Ascending aorta (tissue), 2 donors: Measurements from ENCODE around the gene STK36. TPM values are rescaled to one million over a fixed set of nuclear protein-coding genes. Genes with fewer than 3 reads are reported as not detected.

Source experiments
- DNase-seq, 2 donors: peaks; one replicate each; pipeline ENCODE4 v3.0.0-alpha.2; 2019; ENCODE audit warnings: low spot score in 2 of 2
- H3K27ac ChIP-seq, 2 donors: fragments of 200-600 bp; sonication (generic); one replicate each; pipeline ENCODE4 v1.5.1; 2016 to 2017; ENCODE audit warnings: mild to moderate bottlenecking in 1 of 2
- H3K27me3 ChIP-seq: fragments of 200-600 bp; sonication (generic); one replicate; pipeline ENCODE4 v1.5.1; 2017
- H3K36me3 ChIP-seq, 2 donors: fragments of 200-600 bp; sonication (generic); one replicate each; pipeline ENCODE4 v1.5.1; 2016
- H3K4me1 ChIP-seq, 2 donors: fragments of 200-600 bp; sonication (generic); one replicate each; pipeline ENCODE4 v1.5.1; 2016 to 2017; ENCODE audit warnings: mild to moderate bottlenecking in 1 of 2
- H3K4me3 ChIP-seq, 2 donors: fragments of 200-600 bp; sonication (generic); one replicate each; pipeline ENCODE4 v1.5.1; 2016 to 2017; ENCODE audit warnings: mild to moderate bottlenecking in 1 of 2
- H3K9me3 ChIP-seq, 2 donors: fragments of 200-600 bp; sonication (generic); one replicate each; pipeline ENCODE4 v1.5.1; 2016
- intact Hi-C: fragments of 100-400 bp; cut with DNase I; formaldehyde crosslinking; loops from one replicate; pipeline ENCODE4 v1.15.1; 2023
- total RNA-seq: library from RNA; depleted of rRNA; stranded (reverse); fragments of >200 nt; gene quantifications from one replicate; pipeline ENCODE4 v1.1.0, GENCODE V29; 2016
- TF ChIP-seq, protein P1 (sequence below), 3 experiments: fragments of 200-600 bp in 2 of 3; fragments of 450-650 bp in 1 of 3; sonication (generic) in 2 of 3; IDR thresholded peaks; one replicate each; pipeline ENCODE4 v1.5.1; 2016 to 2019; ENCODE audit warnings: antibody characterized with exemption in 3 of 3, mild to moderate bottlenecking in 1 of 3, moderate library complexity in 1 of 3

The STK36 gene
- 17.7 TPM for total RNA-seq

DNA sequence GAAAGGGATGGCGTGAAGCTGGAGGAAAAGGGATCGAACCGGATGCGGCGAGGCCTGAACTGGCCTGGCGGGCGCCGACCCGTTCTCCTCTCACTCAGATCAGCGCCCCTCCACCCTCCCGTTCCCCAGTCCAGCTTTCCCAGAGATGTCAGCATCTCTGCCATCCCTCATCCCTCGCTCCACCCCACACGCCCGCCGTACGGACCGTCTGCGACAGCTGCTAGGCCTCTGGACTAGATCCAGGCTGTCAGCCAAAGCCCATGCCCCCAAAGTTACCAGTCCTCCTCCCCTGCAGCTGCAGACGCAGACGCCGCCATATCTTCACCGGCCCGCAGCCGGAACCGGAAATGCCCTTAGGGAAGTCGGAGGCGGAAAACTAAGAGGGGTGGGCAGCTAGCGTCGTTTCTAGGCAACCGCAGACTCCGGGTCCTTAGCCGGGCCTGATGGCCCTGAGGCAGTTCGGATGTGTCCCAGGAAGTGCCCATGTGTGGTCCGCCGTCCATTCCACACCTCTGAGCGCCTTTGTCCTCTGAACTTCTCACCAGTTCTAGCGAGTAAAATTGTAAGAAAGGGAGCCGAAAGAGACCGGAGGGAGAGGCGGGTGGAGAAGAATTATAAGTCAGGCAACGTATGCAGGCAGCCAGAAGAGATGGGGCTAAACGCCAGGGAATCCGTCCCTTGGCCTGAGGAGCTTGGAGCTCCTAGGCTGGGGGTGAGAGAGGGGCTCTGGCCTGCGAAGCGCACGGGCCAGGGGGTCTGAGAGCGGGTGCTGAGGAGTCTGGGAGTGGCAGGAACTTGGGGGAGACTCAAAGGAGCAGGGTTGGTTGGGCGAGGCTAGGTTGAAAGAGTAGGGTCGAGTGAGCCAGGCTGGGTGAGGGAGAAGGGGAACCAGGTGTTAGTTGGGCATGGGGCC is at the start of gene STK36, which contains the start of gene RNF25:
STK36 (plus strand) TSS at position 433 of the 913 bp plus-strand sequence. CDS start 744 bp downstream, outside the sequence.
RNF25 (minus strand) TSS at position 349 of the 913 bp plus-strand sequence; CDS start at position 317, 32 bp downstream.
- Histone ChIP-seq H3K27ac (peak within 1 kb of the TSS; percentile 80 to 83), H3K4me1 (peaks cover 6 to 8% of the 10 kb centered on the region in 2 donors), H3K9me3 (no peaks in the 10 kb centered on the region), H3K36me3 (peaks cover 17 to 30% of the 10 kb centered on the region in 2 donors), H3K27me3 (no peaks in the 10 kb centered on the region), H3K4me3 (peak within 1 kb of the TSS; percentile 77 to 96)
- peak; percentile 19 to 92 for DNase-seq
- TF ChIP-seq, protein P1, sequence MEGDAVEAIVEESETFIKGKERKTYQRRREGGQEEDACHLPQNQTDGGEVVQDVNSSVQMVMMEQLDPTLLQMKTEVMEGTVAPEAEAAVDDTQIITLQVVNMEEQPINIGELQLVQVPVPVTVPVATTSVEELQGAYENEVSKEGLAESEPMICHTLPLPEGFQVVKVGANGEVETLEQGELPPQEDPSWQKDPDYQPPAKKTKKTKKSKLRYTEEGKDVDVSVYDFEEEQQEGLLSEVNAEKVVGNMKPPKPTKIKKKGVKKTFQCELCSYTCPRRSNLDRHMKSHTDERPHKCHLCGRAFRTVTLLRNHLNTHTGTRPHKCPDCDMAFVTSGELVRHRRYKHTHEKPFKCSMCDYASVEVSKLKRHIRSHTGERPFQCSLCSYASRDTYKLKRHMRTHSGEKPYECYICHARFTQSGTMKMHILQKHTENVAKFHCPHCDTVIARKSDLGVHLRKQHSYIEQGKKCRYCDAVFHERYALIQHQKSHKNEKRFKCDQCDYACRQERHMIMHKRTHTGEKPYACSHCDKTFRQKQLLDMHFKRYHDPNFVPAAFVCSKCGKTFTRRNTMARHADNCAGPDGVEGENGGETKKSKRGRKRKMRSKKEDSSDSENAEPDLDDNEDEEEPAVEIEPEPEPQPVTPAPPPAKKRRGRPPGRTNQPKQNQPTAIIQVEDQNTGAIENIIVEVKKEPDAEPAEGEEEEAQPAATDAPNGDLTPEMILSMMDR (IDR thresholded peaks at IDR 0.05), result no peak
- intact Hi-C loops, result no loop called here

DNA sequence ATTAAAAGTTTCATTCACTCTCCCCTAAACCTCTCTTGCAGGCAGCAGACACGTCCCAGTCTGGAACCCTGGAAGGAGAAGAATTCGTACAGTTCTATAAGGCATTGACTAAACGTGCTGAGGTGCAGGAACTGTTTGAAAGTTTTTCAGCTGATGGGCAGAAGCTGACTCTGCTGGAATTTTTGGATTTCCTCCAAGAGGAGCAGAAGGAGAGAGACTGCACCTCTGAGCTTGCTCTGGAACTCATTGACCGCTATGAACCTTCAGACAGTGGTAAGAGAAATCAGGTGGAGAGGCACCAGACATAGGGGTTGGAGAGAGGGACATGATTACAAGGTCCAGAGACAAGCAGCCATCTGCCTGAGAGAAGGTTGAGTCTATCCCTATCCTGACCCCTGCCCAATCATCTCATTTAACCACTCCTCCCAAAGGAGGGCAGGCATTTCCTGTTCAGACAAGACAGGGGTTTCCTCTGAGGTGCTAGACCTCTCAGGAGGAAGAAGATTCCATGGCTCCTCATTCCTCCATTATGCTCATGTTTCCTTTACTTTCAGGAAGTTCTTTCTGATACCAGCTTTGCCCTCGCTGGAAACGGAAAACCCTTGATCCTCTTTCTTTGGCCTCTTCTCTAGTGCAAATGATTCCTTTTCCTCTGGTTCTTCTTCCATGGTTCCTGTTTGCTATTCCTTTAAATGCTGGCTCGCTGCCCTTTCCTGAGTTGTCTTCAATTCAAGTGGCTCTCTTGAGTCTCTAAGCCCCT is 49.1 kb upstream of the STK36 start:
- Histone ChIP-seq H3K4me1 (no peaks in the 10 kb centered on the region), H3K36me3 (peaks cover 0 to 3% of the 10 kb centered on the region in 2 donors), H3K9me3 (no peaks in the 10 kb centered on the region), H3K4me3 (no peak overlapping the region), H3K27me3 (no peaks in the 10 kb centered on the region), H3K27ac (no peak overlapping the region)
- DNase-seq, result no peak
- TF ChIP-seq, protein P1 (IDR thresholded peaks at IDR 0.05), result no peak
- intact Hi-C loops, result no loop called here

DNA sequence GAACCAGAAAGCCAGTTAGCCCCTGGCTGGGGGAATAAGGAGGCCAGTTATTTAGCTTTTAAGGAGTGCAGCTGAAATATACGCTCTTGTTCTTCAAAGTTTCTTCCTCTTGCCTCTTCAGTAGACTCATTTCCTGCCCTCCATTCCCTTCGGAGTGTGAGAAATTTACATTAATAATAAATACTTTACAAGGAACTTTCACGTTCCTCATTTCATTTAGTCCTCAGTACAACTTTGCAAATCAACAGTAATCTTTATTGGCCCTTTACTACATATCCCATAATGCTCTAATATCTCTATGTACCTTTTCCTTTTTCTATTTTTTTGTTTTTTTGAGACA is 48.5 kb upstream of the STK36 start:
- no peak overlapping the region for H3K4me3 ChIP-seq
- TF ChIP-seq, protein P1 (IDR thresholded peaks at IDR 0.05), result no peak
- no peak for DNase-seq
- H3K27me3 ChIP-seq, result no peaks in the 10 kb centered on the region
- intact Hi-C loops, result no loop called here
- H3K27ac ChIP-seq, result no peak overlapping the region
- H3K4me1 ChIP-seq, result no peaks in the 10 kb centered on the region
- H3K9me3 ChIP-seq, result no peaks in the 10 kb centered on the region
- peaks cover 0 to 3% of the 10 kb centered on the region in 2 donors for H3K36me3 ChIP-seq

DNA sequence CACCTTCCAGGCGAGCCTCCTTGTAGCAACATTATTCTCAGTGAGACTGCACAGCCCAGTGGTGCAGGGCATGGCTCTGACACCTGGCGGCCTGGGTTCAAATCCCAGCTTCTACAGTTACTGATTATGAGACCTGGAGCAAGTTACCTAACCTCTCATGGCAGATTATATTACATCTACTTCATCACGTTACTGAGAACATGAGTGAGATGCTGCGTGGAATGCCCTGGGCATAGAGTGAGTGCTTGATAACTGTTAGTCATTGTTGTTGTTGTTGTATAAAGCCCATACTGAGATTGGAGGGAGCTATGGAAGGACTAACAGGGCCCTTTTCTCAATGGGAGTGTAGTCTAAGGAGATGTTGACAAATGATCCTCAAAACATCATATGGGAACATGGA is 45.5 kb upstream of the STK36 start:
- Histone ChIP-seq H3K9me3 (no peaks in the 10 kb centered on the region), H3K4me3 (no peak overlapping the region), H3K27ac (no peak overlapping the region), H3K36me3 (peaks cover 0 to 7% of the 10 kb centered on the region in 2 donors), H3K27me3 (no peaks in the 10 kb centered on the region), H3K4me1 (no peaks in the 10 kb centered on the region)
- TF ChIP-seq, protein P1 (IDR thresholded peaks at IDR 0.05), result no peak
- intact Hi-C loops, result no loop called here
- DNase-seq, result no peak

DNA sequence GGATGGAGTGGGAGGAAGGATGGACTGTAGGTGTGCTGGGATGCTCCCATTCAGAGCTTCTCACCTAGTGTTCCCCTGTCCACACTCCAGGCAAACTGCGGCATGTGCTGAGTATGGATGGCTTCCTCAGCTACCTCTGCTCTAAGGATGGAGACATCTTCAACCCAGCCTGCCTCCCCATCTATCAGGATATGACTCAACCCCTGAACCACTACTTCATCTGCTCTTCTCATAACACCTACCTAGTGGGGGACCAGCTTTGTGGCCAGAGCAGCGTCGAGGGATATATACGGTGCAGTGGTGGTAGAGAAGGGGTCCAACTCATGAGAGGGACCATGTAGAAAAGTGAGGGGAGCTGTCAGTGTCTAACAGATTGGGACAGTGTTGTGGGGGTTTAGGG is 43.9 kb upstream of the STK36 start:
- H3K27me3 ChIP-seq, result no peaks in the 10 kb centered on the region
- DNase-seq, result no peak
- no peak overlapping the region for H3K27ac ChIP-seq
- TF ChIP-seq, protein P1 (IDR thresholded peaks at IDR 0.05), result no peak
- peaks cover 0 to 7% of the 10 kb centered on the region in 2 donors for H3K36me3 ChIP-seq
- intact Hi-C loops, result no loop called here
- no peak overlapping the region for H3K4me3 ChIP-seq
- H3K9me3 ChIP-seq, result no peaks in the 10 kb centered on the region
- H3K4me1 ChIP-seq, result no peaks in the 10 kb centered on the region
